H1 (cell line): Measurements from ENCODE around the gene FOLR3. TPM values are rescaled to one million over a fixed set of nuclear protein-coding genes. Genes with fewer than 3 reads are reported as not detected.

Source experiments
- CTCF ChIA-PET: fragments of 300-600 bp; sonication (Branson Sonifier 250); formaldehyde crosslinking; loops from one replicate; lab custom pipeline; 2021; ENCODE audit not compliant: partially characterized antibody; lab: Charles Lee
- POLR2A ChIA-PET: fragments of 300-600 bp; sonication (Branson Sonifier 250); formaldehyde crosslinking; loops from one replicate; lab custom pipeline; 2021; ENCODE audit warnings: inconsistent platforms; ENCODE audit not compliant: partially characterized antibody; lab: Charles Lee
- DNase-seq, 2 experiments: peaks; one replicate each; pipeline versions ENCODE4 v3.0.0 to v3.0.0-alpha.2; 2010 to 2022; ENCODE audit warnings: low spot score in 2 of 2, low read depth in 1 of 2, mixed read lengths in 1 of 2
- FAIRE-seq: peaks from 2 replicates; lab custom pipeline; 2011; peaks lifted over from hg19 to GRCh38; lab: Jason Lieb, UNC
- H2AFZ ChIP-seq: 2 replicates; pipeline ENCODE4 v1.8.1; 2012; ENCODE audit warnings: low read length, inconsistent platforms
- H2AK5ac ChIP-seq: 2 replicates; pipeline ENCODE4 v1.6.1; 2013; ENCODE audit warnings: low read depth, low read length
- H2BK120ac ChIP-seq: replicated peaks from 2 replicates; pipeline ENCODE3; 2013; ENCODE audit warnings: low read depth, low read length, inconsistent platforms
- H2BK12ac ChIP-seq: 2 replicates; pipeline ENCODE4 v1.6.1; 2013; ENCODE audit warnings: low read depth, low read length
- H2BK15ac ChIP-seq: 2 replicates; pipeline ENCODE4 v1.6.1; 2013; ENCODE audit warnings: low read length
- H2BK20ac ChIP-seq: 2 replicates; pipeline ENCODE4 v1.6.1; 2013; ENCODE audit warnings: low read length
- H2BK5ac ChIP-seq: 2 replicates; pipeline ENCODE4 v1.6.1; 2013; ENCODE audit warnings: low read depth, low read length
- H3K14ac ChIP-seq: 2 replicates; pipeline ENCODE4 v1.6.1; 2013; ENCODE audit warnings: inconsistent platforms; ENCODE audit not compliant: insufficient read length
- H3K18ac ChIP-seq: 2 replicates; pipeline ENCODE4 v1.6.1; 2013; ENCODE audit warnings: low read length; ENCODE audit errors: extremely low read depth
- H3K23ac ChIP-seq: 2 replicates; pipeline ENCODE4 v1.6.1; 2013; ENCODE audit warnings: inconsistent platforms; ENCODE audit not compliant: insufficient read length
- H3K23me2 ChIP-seq: 2 replicates; pipeline ENCODE4 v1.6.1; 2013; ENCODE audit warnings: low read depth, low read length
- H3K27ac ChIP-seq: 2 replicates; pipeline ENCODE4 v1.6.1; 2011; ENCODE audit warnings: low read depth, low read length, inconsistent platforms
- H3K27me3 ChIP-seq, 4 experiments: replicated peaks in 1 of 4; 1 replicate in 1 of 4; 2 replicates in 3 of 4; pipeline versions ENCODE4 v1.6.1 to v1.8.1; 2011 to 2013; ENCODE audit warnings: low read length in 3 of 4, mild to moderate bottlenecking in 3 of 4, inconsistent platforms in 2 of 4, mixed read lengths in 2 of 4, moderate library complexity in 1 of 4; ENCODE audit not compliant: control insufficient read depth in 3 of 4, insufficient read depth in 3 of 4; ENCODE audit errors: extremely low read depth in 1 of 4
- H3K36me3 ChIP-seq, 4 experiments: 2 replicates each; pipeline versions ENCODE4 v1.6.1 to v1.8.1; 2011 to 2013; ENCODE audit warnings: mild to moderate bottlenecking in 4 of 4, low read length in 3 of 4, moderate library complexity in 2 of 4, control low read depth in 1 of 4, inconsistent platforms in 1 of 4; ENCODE audit not compliant: insufficient read depth in 4 of 4, control insufficient read depth in 2 of 4
- H3K4ac ChIP-seq: replicated peaks from 2 replicates; pipeline ENCODE3; 2013; ENCODE audit warnings: low read length, low read depth, mixed read lengths, inconsistent platforms; ENCODE audit not compliant: insufficient read length
- H3K4me1 ChIP-seq, 4 experiments: replicated peaks in 1 of 4; 1 replicate in 1 of 4; 2 replicates in 3 of 4; pipeline versions ENCODE4 v1.6.1 to v1.8.1; 2011 to 2013; ENCODE audit warnings: low read length in 3 of 4, inconsistent platforms in 2 of 4, mixed read lengths in 1 of 4; ENCODE audit not compliant: insufficient read depth in 4 of 4, control insufficient read depth in 3 of 4
- H3K4me2 ChIP-seq, 2 experiments: 2 replicates each; pipeline versions ENCODE4 v1.6.1 to v1.8.1; 2011 to 2013; ENCODE audit warnings: low read depth in 2 of 2, low read length in 2 of 2, control low read depth in 1 of 2, inconsistent platforms in 1 of 2, mild to moderate bottlenecking in 1 of 2; ENCODE audit not compliant: insufficient read depth in 1 of 2
- H3K4me3 ChIP-seq, 4 experiments: fragments of 200-600, 300-600 bp in 1 of 4; sonication (generic), shearing (Covaris generic), sonication (Bioruptor Twin) in 1 of 4; 2 replicates each; pipeline versions ENCODE4 v1.5.1 to v1.8.1; 2011 to 2016; ENCODE audit warnings: low read length in 4 of 4, low read depth in 3 of 4, control low read depth in 2 of 4, inconsistent platforms in 2 of 4, mild to moderate bottlenecking in 2 of 4, mixed read lengths in 1 of 4, moderate library complexity in 1 of 4; ENCODE audit not compliant: insufficient read depth in 2 of 4; ENCODE audit errors: extremely low read depth in 1 of 4
- H3K56ac ChIP-seq: replicated peaks from 2 replicates; pipeline ENCODE3; 2013; ENCODE audit warnings: low read depth, mild to moderate bottlenecking, mixed read lengths, low read length, inconsistent platforms; ENCODE audit not compliant: insufficient read length
- H3K79me1 ChIP-seq: 2 replicates; pipeline ENCODE4 v1.6.1; 2013; ENCODE audit warnings: low read depth, low read length, control low read depth
- H3K79me2 ChIP-seq, 2 experiments: 2 replicates each; pipeline versions ENCODE4 v1.6.1 to v1.8.1; 2012 to 2013; ENCODE audit warnings: low read length in 2 of 2, mild to moderate bottlenecking in 2 of 2, inconsistent platforms in 1 of 2; ENCODE audit not compliant: insufficient read depth in 2 of 2, control insufficient read depth in 1 of 2
- H3K9ac ChIP-seq, 4 experiments: replicated peaks in 1 of 4; 1 replicate in 1 of 4; 2 replicates in 3 of 4; pipeline versions ENCODE4 v1.6.1 to v1.8.1; 2011 to 2013; ENCODE audit warnings: low read depth in 3 of 4, low read length in 3 of 4, control low read depth in 2 of 4, mild to moderate bottlenecking in 2 of 4, moderate library complexity in 2 of 4, inconsistent platforms in 1 of 4; ENCODE audit errors: extremely low read depth in 1 of 4
- H3K9me3 ChIP-seq, 2 experiments: 2 replicates each; pipeline versions ENCODE4 v1.6.1 to v1.8.1; 2012 to 2013; ENCODE audit warnings: mild to moderate bottlenecking in 2 of 2, moderate library complexity in 2 of 2, control low read depth in 1 of 2, inconsistent platforms in 1 of 2, low read depth in 1 of 2, low read length in 1 of 2, mixed read lengths in 1 of 2; ENCODE audit not compliant: insufficient read depth in 2 of 2
- H4K20me1 ChIP-seq, 2 experiments: replicated peaks in 1 of 2; 2 replicates each; pipeline versions ENCODE3 to v1.8.1; 2011 to 2013; ENCODE audit warnings: inconsistent platforms in 2 of 2, low read length in 2 of 2, mild to moderate bottlenecking in 1 of 2; ENCODE audit not compliant: insufficient read depth in 2 of 2, control insufficient read depth in 1 of 2
- H4K5ac ChIP-seq: 2 replicates; pipeline ENCODE4 v1.6.1; 2013; ENCODE audit warnings: low read length, low read depth, mixed read lengths, inconsistent platforms; ENCODE audit not compliant: insufficient read length
- H4K8ac ChIP-seq: 2 replicates; pipeline ENCODE4 v1.8.0; 2013; ENCODE audit warnings: mild to moderate bottlenecking, moderate library complexity, low read length, inconsistent platforms; ENCODE audit not compliant: insufficient read depth; ENCODE audit errors: extremely low read depth
- H4K91ac ChIP-seq: replicated peaks from 2 replicates; pipeline ENCODE3; 2013; ENCODE audit warnings: low read length, mixed read lengths, inconsistent platforms; ENCODE audit not compliant: insufficient read length
- MAFK ChIP-seq: IDR thresholded peaks from 2 replicates; pipeline ENCODE4 v1.6.1; 2012; ENCODE audit warnings: low read depth, mild to moderate bottlenecking, improper control_type of control experiment, low read length
- RAD21 ChIP-seq, 2 experiments: IDR thresholded peaks in 1 of 2; conservative IDR thresholded peaks in 1 of 2; 2 replicates each; pipeline ENCODE4 v1.6.1; 2011; ENCODE audit warnings: low read depth in 2 of 2, low read length in 2 of 2, improper control_type of control experiment in 1 of 2, inconsistent platforms in 1 of 2, mild to moderate bottlenecking in 1 of 2, moderate library complexity in 1 of 2
- SP2 ChIP-seq: IDR thresholded peaks from 2 replicates; pipeline ENCODE4 v1.6.1; 2012; ENCODE audit warnings: mild to moderate bottlenecking, low read length, inconsistent platforms
- WGBS, 2 experiments: shearing (Covaris generic) in 1 of 2; methylation state at CpG; one replicate each; pipeline versions ENCODE4 v1.1.6 to v1.1.7; 2013 to 2015; ENCODE audit warnings: low lambda C conversion rate in 2 of 2, mixed read lengths in 2 of 2, inconsistent platforms in 1 of 2, low coverage in 1 of 2, missing lambda C conversion rate in 1 of 2; ENCODE audit not compliant: insufficient replicate concordance in 2 of 2, insufficient coverage in 1 of 2, insufficient read length in 1 of 2; ENCODE audit errors: extremely low coverage in 1 of 2, missing lambda C conversion rate in 1 of 2; 5-methylcytosine and 5-hydroxymethylcytosine counted together
- polyA plus RNA-seq, 7 experiments: library from polyadenylated mRNA; depleted of rRNA in 3 of 7; stranded (reverse) in 5 of 7; unstranded in 2 of 7; fragments of >200 nt in 5 of 7; fragments of 200-250 nt in 2 of 7; gene quantifications; 1 replicate in 5 of 7; 2 replicates in 1 of 7; 4 replicates in 1 of 7; pipeline versions ENCODE4 v1.2.1 to v1.2.3, GENCODE V29; 2011 to 2013; ENCODE audit warnings: missing spikeins in 2 of 7, mixed read lengths in 2 of 7
- total RNA-seq: library from RNA; stranded (reverse); fragmentation: NEBNext Ultra II Directional; extraction: Animal tissue kit (Norgen Biotek cat#: 25700); gene quantifications from 2 replicates; pipeline ENCODE4 v1.2.1, GENCODE V29; 2021
- TF ChIP-seq, protein P1 (sequence below): IDR thresholded peaks from 2 replicates; pipeline ENCODE4 v1.6.1; 2012; ENCODE audit warnings: inconsistent platforms

Gene FOLR3
- total and polyA plus RNA-seq, 2 of the 8 experiments (the other 6 are each of a cell fraction or from before 2014, with no cell fraction given) = not detected

DNA sequence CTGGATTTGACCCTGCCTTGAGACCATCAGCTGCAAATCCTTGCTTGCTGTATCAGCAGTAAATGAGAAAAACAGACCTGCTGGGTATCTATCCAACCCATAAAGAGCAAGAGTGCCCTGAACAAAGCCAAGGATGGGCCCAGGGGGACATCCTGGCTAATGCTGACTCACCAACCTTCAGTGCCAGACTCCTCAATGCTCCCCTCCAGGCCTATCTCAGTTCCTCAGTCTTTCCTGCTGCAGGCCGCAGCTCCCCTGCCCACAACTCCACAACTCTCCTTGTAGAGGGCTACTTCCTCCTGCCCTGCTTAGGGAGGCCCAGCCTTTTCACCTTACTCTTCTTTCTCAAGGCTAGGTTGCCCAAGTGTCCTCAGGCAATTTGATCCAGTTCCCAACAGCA is 35.1 kb upstream of the FOLR3 start:
- FAIRE-seq (no peak), DNase-seq (no peak)
- Histone ChIP-seq H4K20me1 (peaks cover 2 to 16% of the 10 kb centered on the region in 2 experiments), H3K79me2 (peaks cover 10 to 34% of the 10 kb centered on the region in 2 experiments), H4K8ac (no peak overlapping the region; the same call in 1 of the 2 replicates), H2AFZ (no peak overlapping the region), H3K4me1 (peaks cover 3 to 14% (median 5%) of the 10 kb centered on the region in 4 experiments; a peak in 6 of 7 replicates), H3K23me2 (peaks cover 6% of the 10 kb centered on the region), H3K56ac (no peak overlapping the region), H2BK15ac (no peak overlapping the region), H3K4me2 (no peak overlapping the region), H3K18ac (no peak overlapping the region), H4K91ac (no peak overlapping the region), H4K5ac (no peak overlapping the region), H3K9me3 (no peaks in the 10 kb centered on the region), H3K36me3 (peaks cover 22 to 32% (median 29%) of the 10 kb centered on the region in 4 experiments), H2BK120ac (no peak overlapping the region), H3K27ac (0 out of 2 replicates have a peak overlapping the region, but pooled peaks have one; percentile 10), H3K79me1 (peaks cover 13% of the 10 kb centered on the region), H2BK12ac (no peak overlapping the region), H3K14ac (no peak overlapping the region), H3K23ac (no peak overlapping the region), H2BK20ac (no peak overlapping the region), H3K4me3 (no peak overlapping the region), H3K27me3 (no peaks in the 10 kb centered on the region), H3K9ac (peak overlapping the region in 1 of 4 experiments; percentile 22; a peak in 2 of 7 replicates), H2AK5ac (no peak overlapping the region), H2BK5ac (no peak overlapping the region), H3K4ac (no peak overlapping the region)
- ChIA-PET CTCF (interaction anchor here (1.0 to 14.0 kb wide), 6 partner anchors 8 to 124 kb away, joined by 3 to 423 read pairs (median 14); no protein-coding TSS in a partner anchor), POLR2A (interaction anchor here (0.6 to 14.4 kb wide), 12 partner anchors 7 to 571 kb away, joined by 3 to 144 read pairs (median 5); partner anchors contain the start of genes ANAPC15 and LRRC51)
- 91% methylated on average over 1 of the region's 1 CpG; no CpG with 5 or more reads in 1 of the 2 experiments for WGBS, 2 experiments
- TF ChIP-seq, protein P1, sequence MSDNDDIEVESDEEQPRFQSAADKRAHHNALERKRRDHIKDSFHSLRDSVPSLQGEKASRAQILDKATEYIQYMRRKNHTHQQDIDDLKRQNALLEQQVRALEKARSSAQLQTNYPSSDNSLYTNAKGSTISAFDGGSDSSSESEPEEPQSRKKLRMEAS = no peak
- TF ChIP-seq RAD21 (IDR thresholded peaks at IDR 0.05 in 1 of 2, conservative IDR thresholded peaks at IDR 0.05 in 1 of 2; ENCODE audit: low read depth in 2 of 2, low read length in 2 of 2) = no peak
- TF ChIP-seq SP2 = no peak
- no peak for TF ChIP-seq MAFK
